Endothelial cell of umbilical vein (primary cell): ENCODE data around the gene GNAQ.

ENCODE experiments used
- POLR2A ChIP-seq: IDR thresholded peaks from 2 replicates; pipeline ENCODE4 v1.6.1; 2012; ENCODE audit warnings: low read depth, mild to moderate bottlenecking, control low read depth, low read length
- TF ChIP-seq, protein P1 (sequence below), 2 donors: IDR thresholded peaks; 1 replicate in 1 of 2; 2 replicates in 1 of 2; pipeline ENCODE4 v1.5.1; 2011; ENCODE audit warnings: low read length in 2 of 2, mild to moderate bottlenecking in 2 of 2, moderate library complexity in 2 of 2, control low read depth in 1 of 2, inconsistent platforms in 1 of 2, low read depth in 1 of 2; ENCODE audit not compliant: insufficient read depth in 1 of 2; ENCODE audit errors: extremely low read depth in 1 of 2
- TF ChIP-seq, protein P2 (sequence below): IDR thresholded peaks from 2 replicates; pipeline ENCODE4 v1.6.1; 2011; ENCODE audit not compliant: insufficient read depth, insufficient read length

DNA sequence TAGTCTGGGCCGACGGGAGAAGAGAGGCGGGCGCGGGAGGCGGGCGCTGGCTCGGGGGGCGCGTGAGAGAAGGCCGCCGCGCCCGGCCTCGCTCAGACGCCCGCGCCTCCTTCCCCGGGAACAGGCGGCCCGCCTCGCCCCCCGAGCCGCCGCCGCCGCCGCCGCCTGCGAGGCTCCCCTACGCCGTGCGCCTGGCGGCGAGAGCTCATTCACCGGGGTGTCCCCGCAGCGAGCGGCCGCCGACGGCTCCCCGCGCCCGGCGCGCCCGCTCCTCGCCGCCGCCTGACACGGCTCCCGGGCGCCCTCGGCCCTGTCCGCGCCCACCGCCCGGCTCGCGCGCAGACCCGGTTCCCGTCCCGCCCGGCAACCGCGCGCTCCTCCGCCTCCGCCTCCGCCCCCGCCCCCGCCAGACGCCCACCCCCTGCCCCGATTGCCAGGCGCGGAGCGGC is at the start of gene GNAQ:
- TF ChIP-seq, protein P1, sequence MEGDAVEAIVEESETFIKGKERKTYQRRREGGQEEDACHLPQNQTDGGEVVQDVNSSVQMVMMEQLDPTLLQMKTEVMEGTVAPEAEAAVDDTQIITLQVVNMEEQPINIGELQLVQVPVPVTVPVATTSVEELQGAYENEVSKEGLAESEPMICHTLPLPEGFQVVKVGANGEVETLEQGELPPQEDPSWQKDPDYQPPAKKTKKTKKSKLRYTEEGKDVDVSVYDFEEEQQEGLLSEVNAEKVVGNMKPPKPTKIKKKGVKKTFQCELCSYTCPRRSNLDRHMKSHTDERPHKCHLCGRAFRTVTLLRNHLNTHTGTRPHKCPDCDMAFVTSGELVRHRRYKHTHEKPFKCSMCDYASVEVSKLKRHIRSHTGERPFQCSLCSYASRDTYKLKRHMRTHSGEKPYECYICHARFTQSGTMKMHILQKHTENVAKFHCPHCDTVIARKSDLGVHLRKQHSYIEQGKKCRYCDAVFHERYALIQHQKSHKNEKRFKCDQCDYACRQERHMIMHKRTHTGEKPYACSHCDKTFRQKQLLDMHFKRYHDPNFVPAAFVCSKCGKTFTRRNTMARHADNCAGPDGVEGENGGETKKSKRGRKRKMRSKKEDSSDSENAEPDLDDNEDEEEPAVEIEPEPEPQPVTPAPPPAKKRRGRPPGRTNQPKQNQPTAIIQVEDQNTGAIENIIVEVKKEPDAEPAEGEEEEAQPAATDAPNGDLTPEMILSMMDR (IDR thresholded peaks at IDR 0.05; ENCODE audit: extremely low read depth in 1 of 2, insufficient read depth in 1 of 2, low read depth in 1 of 2, low read length in 2 of 2): no peak
- TF ChIP-seq, protein P2, sequence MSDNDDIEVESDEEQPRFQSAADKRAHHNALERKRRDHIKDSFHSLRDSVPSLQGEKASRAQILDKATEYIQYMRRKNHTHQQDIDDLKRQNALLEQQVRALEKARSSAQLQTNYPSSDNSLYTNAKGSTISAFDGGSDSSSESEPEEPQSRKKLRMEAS: no peak
- TF ChIP-seq POLR2A: no peak
